Measurements from ENCODE around the gene WDR91. TPM values are rescaled to one million over a fixed set of nuclear protein-coding genes. Genes with fewer than 3 reads are reported as not detected.

WDR91 gene
- total RNA-seq, 1 experiment from 2014 or later: 7.3 TPM

GRCh38 chr7:135169964-135170273 lies 41.4 kb downstream of the WDR91 start:
- DNase-seq (ENCODE audit: unreplicated experiment): no peak
- TF ChIP-seq, protein P1, sequence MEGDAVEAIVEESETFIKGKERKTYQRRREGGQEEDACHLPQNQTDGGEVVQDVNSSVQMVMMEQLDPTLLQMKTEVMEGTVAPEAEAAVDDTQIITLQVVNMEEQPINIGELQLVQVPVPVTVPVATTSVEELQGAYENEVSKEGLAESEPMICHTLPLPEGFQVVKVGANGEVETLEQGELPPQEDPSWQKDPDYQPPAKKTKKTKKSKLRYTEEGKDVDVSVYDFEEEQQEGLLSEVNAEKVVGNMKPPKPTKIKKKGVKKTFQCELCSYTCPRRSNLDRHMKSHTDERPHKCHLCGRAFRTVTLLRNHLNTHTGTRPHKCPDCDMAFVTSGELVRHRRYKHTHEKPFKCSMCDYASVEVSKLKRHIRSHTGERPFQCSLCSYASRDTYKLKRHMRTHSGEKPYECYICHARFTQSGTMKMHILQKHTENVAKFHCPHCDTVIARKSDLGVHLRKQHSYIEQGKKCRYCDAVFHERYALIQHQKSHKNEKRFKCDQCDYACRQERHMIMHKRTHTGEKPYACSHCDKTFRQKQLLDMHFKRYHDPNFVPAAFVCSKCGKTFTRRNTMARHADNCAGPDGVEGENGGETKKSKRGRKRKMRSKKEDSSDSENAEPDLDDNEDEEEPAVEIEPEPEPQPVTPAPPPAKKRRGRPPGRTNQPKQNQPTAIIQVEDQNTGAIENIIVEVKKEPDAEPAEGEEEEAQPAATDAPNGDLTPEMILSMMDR (IDR thresholded peaks at IDR 0.05; ENCODE audit: unreplicated experiment): no peak
- no TSS peak for BruUV-seq (replicated peaks)
- Mint-ChIP-seq H3K4me3 (ENCODE audit: unreplicated experiment) (peak overlapping the region; percentile 79), H3K9me3 (ENCODE audit: unreplicated experiment) (no peaks in the 10 kb centered on the region), H3K4me1 (ENCODE audit: insufficient read depth, unreplicated experiment) (peaks cover 32% of the 10 kb centered on the region), H3K27ac (ENCODE audit: low read depth, unreplicated experiment) (peak overlapping the region; percentile 88), H3K27me3 (ENCODE audit: insufficient read depth, unreplicated experiment) (no peaks in the 10 kb centered on the region), H3K36me3 (ENCODE audit: insufficient read depth, unreplicated experiment) (peaks cover 32% of the 10 kb centered on the region)
- POLR2A ChIA-PET: interaction anchor here (0.6 to 4.9 kb wide), 25 partner anchors 10 to 546 kb away, joined by 3 to 78 read pairs (median 4); partner anchors contain the start of genes AGBL3, TMEM140 and WDR91
- intact Hi-C loops (cut with micrococcal nuclease): loop anchor here (1.0 to 10.0 kb wide), 4 partner anchors 41 to 525 kb away; partner anchors contain the start of genes AGBL3, BPGM and WDR91
- CTCF ChIA-PET: interaction anchor here (0.5 to 1.5 kb wide), 11 partner anchors 9 to 558 kb away, joined by 3 to 6 read pairs (median 4); partner anchors contain the start of gene AGBL3

GRCh38 chr7:135169141-135169963 lies 42.0 kb downstream of the WDR91 start:
- ChIA-PET POLR2A (interaction anchor here (0.7 to 4.9 kb wide), 22 partner anchors 9 to 535 kb away, joined by 3 to 78 read pairs (median 4); partner anchors contain the start of genes AGBL3, TMEM140 and WDR91), CTCF (interaction anchor here (0.6 to 1.5 kb wide), 7 partner anchors 33 to 557 kb away, joined by 3 to 4 read pairs (median 3); partner anchors contain the start of gene AGBL3)
- Mint-ChIP-seq H3K36me3 (ENCODE audit: insufficient read depth, unreplicated experiment) (peaks cover 32% of the 10 kb centered on the region), H3K27me3 (ENCODE audit: insufficient read depth, unreplicated experiment) (no peaks in the 10 kb centered on the region), H3K9me3 (ENCODE audit: unreplicated experiment) (no peaks in the 10 kb centered on the region), H3K4me3 (ENCODE audit: unreplicated experiment) (peak overlapping the region; percentile 79), H3K4me1 (ENCODE audit: insufficient read depth, unreplicated experiment) (peaks cover 29% of the 10 kb centered on the region), H3K27ac (ENCODE audit: low read depth, unreplicated experiment) (peak overlapping the region; percentile 88)
- TF ChIP-seq, protein P1 (IDR thresholded peaks at IDR 0.05; ENCODE audit: unreplicated experiment): peak; percentile 30
- DNase-seq (ENCODE audit: unreplicated experiment): peak; percentile 73
- BruUV-seq (replicated peaks): TSS peak; percentile 33
- intact Hi-C loops (cut with micrococcal nuclease): no loop called here

DNA sequence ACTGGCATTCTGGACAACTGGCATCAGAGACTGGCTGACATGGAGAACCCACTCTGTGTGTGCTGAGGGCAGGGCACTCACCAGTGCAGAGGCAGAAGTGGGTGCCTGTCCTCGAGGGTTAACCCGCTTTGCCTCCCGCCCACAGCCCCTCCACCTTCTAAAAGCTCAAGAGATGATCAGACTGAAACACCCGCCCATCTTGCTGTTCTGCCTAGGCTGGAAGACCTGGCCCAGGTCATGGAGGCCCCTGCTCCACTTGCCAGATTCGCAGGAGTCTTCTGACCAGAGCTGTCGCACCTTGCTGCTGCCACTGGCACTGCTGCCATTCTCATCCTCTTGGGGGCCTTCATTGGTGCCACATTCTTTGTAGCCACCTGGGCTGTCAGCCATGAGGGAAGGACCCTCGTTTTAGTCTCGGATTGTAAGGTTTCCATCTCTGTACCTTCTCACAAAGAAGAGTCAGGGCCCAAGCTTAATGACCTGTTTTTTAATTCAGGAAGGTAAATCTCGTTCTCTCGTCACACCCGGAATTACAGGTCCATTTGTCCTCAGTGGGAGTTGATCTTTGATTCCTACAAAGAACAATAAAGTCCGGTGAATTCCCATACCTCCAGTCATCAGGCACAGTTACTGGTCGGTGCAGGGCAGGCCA lies 42.7 kb downstream of the WDR91 start:
- no TSS peak for BruUV-seq (replicated peaks)
- no peaks in the 10 kb centered on the region for H3K27me3 Mint-ChIP-seq (ENCODE audit: insufficient read depth, unreplicated experiment)
- CTCF ChIA-PET: interaction anchor here (0.6 to 1.0 kb wide), 4 partner anchors 42 to 557 kb away, joined by 3 to 4 read pairs (median 4); partner anchors contain the start of gene AGBL3
- DNase-seq (ENCODE audit: unreplicated experiment): no peak
- intact Hi-C loops (cut with micrococcal nuclease): no loop called here
- H3K27ac Mint-ChIP-seq (ENCODE audit: low read depth, unreplicated experiment): peak overlapping the region; percentile 88
- peak overlapping the region; percentile 79 for H3K4me3 Mint-ChIP-seq (ENCODE audit: unreplicated experiment)
- H3K9me3 Mint-ChIP-seq (ENCODE audit: unreplicated experiment): no peaks in the 10 kb centered on the region
- POLR2A ChIA-PET: interaction anchor here (1.0 to 4.9 kb wide), 8 partner anchors 9 to 477 kb away, joined by 3 to 78 read pairs (median 6); partner anchors contain the start of genes AGBL3, TMEM140 and WDR91
- peaks cover 32% of the 10 kb centered on the region for H3K36me3 Mint-ChIP-seq (ENCODE audit: insufficient read depth, unreplicated experiment)
- H3K4me1 Mint-ChIP-seq (ENCODE audit: insufficient read depth, unreplicated experiment): peaks cover 29% of the 10 kb centered on the region
- TF ChIP-seq, protein P1 (IDR thresholded peaks at IDR 0.05; ENCODE audit: unreplicated experiment): no peak

GRCh38 chr7:135168001-135168400 lies 43.3 kb downstream of the WDR91 start:
- peak overlapping the region; percentile 46 for H3K27ac Mint-ChIP-seq (ENCODE audit: low read depth, unreplicated experiment)
- POLR2A ChIA-PET: interaction anchor here (3.5 kb wide), 1 partner anchor 20 kb away, joined by 32 read pairs; the partner anchor contains the start of gene TMEM140
- H3K4me3 Mint-ChIP-seq (ENCODE audit: unreplicated experiment): no peak overlapping the region
- peaks cover 28% of the 10 kb centered on the region for H3K4me1 Mint-ChIP-seq (ENCODE audit: insufficient read depth, unreplicated experiment)
- no peaks in the 10 kb centered on the region for H3K27me3 Mint-ChIP-seq (ENCODE audit: insufficient read depth, unreplicated experiment)
- no TSS peak for BruUV-seq (replicated peaks)
- H3K36me3 Mint-ChIP-seq (ENCODE audit: insufficient read depth, unreplicated experiment): peaks cover 32% of the 10 kb centered on the region
- no peaks in the 10 kb centered on the region for H3K9me3 Mint-ChIP-seq (ENCODE audit: unreplicated experiment)
- CTCF ChIA-PET: interaction anchor here (0.7 to 0.9 kb wide), 2 partner anchors 17 to 181 kb away, joined by 4 read pairs; no protein-coding TSS in a partner anchor
- DNase-seq (ENCODE audit: unreplicated experiment): no peak
- intact Hi-C loops (cut with micrococcal nuclease): no loop called here
- TF ChIP-seq, protein P1 (IDR thresholded peaks at IDR 0.05; ENCODE audit: unreplicated experiment): no peak

All from MCF 10A (cell line).